Stimulated activated CD4-positive, alpha-beta T cell treated with anti-CD3 and anti-CD28 coated beads, TNF-alpha, amount 100 ng/mL, for 48 hours (primary cell): ENCODE data around the gene RIN3.
"Not testable (repeated sequence)": the region's sequence is repeated elsewhere in the genome, so short reads cannot be mapped to it uniquely, and the experiment has no call there.

Source experiments
- DNase-seq, 3 donors: peaks; one replicate each; pipeline ENCODE4 v3.0.0-alpha.2; 2020; ENCODE audit warnings: low read depth in 3 of 3

Gene RIN3

DNA sequence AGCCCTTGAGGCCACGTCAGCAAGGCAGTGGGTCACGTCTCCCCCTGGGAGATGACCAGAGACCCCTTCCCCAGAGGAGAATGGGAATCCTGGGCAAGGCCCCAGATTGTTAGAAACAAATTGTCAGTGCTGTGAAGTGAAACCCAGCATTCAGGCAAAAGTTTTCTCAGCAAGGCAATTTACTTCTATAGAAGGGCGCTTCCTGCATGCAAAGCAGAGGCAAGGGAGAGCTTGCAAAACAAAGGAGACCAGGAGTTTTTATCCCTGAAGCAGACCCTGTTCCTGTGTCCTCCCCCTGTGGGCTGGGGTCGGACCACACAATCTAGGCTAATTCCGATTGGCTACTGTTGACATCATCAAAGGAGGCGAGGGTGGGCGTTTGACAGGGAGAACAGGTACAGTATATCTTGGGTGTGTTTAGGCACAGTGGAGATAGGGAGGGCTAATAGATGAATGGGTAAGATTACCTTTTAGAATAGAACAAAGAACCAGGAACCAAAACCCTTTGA lies 114.2 kb downstream of the RIN3 start:
- DNase-seq, result no peak

DNA sequence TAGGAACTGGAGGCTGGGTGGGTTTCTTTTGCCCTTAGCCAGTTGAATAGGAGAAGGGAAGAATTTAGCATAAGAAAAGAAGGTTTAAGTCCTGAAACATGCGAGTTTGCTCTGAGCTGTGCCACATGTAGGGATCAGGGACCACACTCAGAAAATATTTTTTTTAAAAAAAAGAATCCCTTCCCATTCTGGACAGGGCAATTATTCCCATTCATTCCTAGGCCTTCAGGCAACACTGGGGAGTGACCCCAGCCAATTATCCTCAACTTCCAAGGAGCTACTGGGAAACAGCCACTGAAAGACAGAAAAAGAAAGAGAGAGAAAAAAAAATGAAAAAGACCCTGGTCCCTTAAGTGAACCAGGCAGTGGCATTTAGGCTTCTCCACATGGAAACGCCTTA lies 115.1 kb downstream of the RIN3 start:
- DNase-seq, result no peak

DNA sequence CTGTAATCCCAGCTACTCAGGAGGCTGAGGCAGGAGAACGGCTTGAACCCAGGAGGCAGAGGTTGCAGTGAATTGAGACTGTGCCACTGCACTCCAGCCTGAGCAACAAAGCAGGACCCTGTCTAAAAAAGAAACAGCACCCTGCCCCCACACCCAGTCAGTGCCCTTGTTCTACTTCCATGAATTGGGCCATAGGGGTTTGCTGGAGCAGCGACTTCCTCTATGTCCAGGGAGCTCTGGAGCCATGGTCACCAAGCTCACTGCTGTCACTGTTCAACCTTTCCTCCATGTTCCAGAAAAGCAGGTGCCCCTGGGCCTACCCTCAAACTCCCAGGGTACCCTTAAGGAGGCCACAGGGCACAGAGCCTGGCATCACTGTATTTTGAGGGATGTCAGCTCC lies 116.8 kb downstream of the RIN3 start:
- DNase-seq, result no peak

GRCh38 chr14:92631098-92631497 lies 117.5 kb downstream of the RIN3 start:
- no peak for DNase-seq

DNA sequence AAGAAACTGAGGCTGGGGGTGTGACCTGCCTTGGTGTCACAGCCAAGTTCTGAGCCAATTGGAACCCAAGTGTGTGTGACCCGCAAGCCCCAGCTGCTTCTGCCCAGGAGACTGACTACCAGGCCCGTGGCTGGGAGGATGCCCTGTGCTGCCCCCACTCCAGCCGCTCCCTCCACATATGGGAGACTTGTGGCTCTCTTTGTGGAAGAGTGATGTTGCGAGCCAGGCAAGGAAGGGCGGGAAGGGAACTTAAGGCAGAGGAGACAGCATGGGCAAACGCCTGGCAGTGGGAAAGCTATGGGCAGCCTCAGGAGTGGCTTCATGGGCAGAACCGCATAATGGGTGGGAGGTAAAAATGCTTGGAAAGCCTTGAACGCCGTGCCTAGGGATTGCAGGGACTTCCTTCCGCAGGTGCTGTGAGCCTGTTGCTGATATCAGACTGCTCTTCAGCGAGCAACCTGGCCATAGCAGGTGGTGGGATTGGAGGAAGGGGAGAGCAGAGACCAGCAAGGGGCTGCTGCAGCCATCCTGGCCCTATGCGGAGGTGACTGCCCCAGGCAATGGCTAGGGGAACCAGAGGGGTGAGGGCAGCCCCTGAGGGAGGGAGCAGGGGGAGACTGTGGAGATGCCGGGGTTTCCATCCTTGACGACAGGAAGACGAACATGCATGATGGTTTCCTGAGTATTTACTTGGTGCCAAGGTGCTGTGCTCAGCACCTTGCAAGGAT lies 119.1 kb downstream of the RIN3 start:
- no peak for DNase-seq

DNA sequence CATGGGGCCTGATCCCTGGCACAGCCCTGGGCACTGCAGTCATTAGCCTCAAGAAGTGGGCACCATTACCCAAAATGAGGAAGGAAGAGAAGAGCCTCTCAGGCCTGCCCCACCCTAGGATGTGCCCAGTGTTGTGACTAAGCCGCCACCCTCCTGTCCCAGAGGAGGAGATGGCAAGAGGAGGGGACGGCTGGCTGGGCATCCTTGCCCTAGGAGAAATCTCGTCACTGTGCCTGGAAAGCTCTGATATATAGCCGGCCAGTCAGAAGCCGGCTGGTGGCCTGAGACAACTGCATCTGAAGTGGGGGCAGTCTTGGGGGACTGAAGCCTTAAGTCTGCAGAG lies 119.7 kb downstream of the RIN3 start:
- no peak for DNase-seq

DNA sequence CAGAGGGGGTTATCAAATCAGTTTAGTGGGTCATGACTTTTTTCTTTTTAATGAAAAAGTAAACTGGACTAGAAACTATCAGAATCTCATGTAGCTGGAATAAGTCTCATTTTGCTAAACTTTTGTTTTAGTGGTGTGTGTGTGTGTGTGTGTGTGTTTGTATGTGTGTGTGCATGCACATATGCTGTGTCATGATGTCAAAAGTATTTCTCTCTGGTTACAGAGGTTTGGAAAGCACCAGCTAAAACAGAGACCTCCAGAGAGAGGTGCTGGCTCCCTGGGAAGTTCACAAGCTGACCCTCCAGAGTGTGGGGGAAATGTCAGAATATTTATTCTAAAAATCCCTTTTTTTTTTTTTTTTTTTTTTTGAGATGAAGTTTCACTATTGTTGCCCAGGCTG lies 120.1 kb downstream of the RIN3 start:
- DNase-seq, result no peak

- no peak for DNase-seq
Observed at GRCh38 chr14:92635031-92635430, 121.5 kb downstream of the RIN3 start.

DNA sequence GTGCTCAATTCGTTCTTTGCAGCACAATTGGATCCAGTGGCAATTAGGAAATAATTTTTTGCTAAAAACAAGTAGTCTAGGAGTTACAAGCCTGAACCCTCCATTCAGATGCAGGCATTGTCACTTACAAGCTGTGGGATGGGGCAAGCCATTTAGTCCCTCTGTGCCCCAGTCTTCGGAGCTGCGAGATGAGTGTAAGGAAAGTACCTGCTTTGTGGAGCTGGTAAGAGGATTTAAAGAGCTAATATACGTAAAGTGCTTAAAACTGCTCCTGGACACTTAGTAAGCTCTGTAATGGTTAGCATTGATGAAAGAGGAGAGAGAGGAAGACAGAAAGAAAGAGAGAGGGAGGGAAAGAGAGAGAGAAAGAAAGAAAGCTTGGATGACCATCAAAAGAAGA lies 122.3 kb downstream of the RIN3 start:
- no peak for DNase-seq

- no peak for DNase-seq
Observed at GRCh38 chr14:92637228-92637627, 123.6 kb downstream of the RIN3 start.

- no peak for DNase-seq
Observed at GRCh38 chr14:92637864-92638263, 124.3 kb downstream of the RIN3 start.

GRCh38 chr14:92638266-92638665 lies 124.7 kb downstream of the RIN3 start:
- no peak for DNase-seq

GRCh38 chr14:92638904-92639303 lies 125.3 kb downstream of the RIN3 start:
- no peak for DNase-seq

GRCh38 chr14:92639472-92640117 lies 126.0 kb downstream of the RIN3 start:
- DNase-seq, result not testable (repeated sequence)

DNA sequence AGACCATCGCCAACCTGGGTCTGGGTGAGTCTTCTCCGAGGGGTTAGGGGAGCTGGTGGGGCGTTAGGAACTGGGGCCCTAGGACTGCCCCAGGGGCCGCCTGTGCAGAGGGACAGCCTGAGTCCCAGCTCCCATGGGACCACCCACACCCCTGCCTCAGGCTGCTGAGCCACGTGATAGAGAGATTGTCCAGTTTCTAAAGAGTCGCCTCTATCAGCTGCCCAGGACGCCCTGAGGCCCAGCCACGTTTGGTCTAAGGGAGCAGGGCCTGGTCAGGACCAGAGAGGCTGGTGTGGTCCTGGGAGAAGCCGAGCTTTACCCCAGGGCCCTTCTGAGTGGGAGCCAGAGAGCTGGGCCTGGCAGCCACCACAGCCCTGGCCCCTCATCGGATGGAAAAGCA lies 127.7 kb downstream of the RIN3 start:
- DNase-seq, result no peak

- DNase-seq, result no peak
Observed at GRCh38 chr14:92644171-92644969, 130.8 kb downstream of the RIN3 start.

- no peak for DNase-seq
Observed at GRCh38 chr14:92644970-92645515, 131.5 kb downstream of the RIN3 start.

- no peak for DNase-seq
Observed at GRCh38 chr14:92645841-92646478, 132.4 kb downstream of the RIN3 start.

GRCh38 chr14:92646952-92647796 lies 133.6 kb downstream of the RIN3 start:
- DNase-seq, result no peak

- DNase-seq, result no peak
Observed at GRCh38 chr14:92647797-92648279, 134.3 kb downstream of the RIN3 start.

- no peak for DNase-seq
Observed at GRCh38 chr14:92649066-92649465, 135.5 kb downstream of the RIN3 start.
